Measurements from ENCODE around the gene KLK7.
"Not testable (repeated sequence)": the region's sequence is repeated elsewhere in the genome, so short reads cannot be mapped to it uniquely, and the experiment has no call there.

The KLK7 gene

DNA sequence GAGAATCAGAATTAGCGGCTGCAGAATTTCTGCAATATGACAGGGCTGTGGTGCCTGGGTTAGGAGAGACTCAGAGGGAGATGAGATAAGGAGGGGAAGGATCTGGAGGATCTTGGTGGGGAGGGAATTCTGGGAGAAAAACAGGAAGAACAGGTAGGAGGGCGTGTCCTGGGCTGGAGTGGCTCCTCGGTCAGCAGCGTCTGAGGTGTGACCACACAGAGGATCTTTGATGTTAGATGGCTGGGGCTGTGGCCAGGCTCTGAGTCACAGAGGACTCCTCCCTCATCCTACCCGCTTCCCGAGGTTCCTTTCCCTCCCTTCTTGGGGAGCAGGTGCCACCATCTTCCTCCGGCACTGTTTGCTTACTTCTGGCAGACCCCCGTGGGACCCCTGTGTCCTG is 8.0 kb downstream of the KLK7 start:
- DNase-seq (ENCODE audit: low read depth): no peak

DNA sequence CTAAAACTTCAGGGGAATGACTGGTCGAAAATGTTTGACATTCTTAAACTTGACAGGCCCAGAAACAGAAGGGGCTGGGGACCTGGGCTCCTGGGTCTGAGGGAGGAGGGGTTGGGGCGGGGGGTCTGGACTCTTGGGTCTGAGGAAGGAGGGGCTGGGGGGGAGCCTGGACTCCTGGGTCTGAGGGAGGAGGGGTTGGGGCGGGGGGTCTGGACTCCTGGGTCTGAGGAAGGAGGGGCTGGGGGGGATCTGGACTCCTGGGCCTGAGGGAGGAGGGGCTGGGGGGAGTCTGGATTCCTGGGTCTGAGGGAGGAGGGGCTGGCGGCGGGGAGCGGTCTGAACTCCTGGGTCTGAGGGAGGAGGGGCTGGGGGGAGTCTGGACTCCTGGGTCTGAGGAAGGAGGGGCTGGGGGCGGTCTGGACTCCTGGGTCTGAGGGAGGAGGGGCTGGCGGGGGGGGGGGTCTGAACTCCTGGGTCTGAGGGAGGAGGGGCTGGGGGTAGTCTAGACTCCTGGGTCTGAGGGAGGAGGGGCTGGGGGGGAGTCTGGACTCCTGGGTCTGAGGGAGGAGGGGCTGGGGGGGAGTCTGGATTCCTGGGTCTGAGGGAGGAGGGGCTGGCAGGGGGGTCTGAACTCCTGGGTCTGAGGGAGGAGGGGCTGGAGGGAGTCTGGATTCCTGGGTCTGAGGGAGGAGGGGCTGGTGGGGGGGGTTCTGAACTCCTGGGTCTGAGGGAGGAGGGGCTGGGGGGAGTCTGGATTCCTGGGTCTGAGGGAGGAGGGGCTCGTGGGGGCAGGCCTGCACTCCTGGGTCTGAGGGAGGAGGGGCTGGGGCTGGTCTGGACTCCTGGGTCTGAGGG is 8.8 kb downstream of the KLK7 start:
- DNase-seq (ENCODE audit: low read depth): no peak

DNA sequence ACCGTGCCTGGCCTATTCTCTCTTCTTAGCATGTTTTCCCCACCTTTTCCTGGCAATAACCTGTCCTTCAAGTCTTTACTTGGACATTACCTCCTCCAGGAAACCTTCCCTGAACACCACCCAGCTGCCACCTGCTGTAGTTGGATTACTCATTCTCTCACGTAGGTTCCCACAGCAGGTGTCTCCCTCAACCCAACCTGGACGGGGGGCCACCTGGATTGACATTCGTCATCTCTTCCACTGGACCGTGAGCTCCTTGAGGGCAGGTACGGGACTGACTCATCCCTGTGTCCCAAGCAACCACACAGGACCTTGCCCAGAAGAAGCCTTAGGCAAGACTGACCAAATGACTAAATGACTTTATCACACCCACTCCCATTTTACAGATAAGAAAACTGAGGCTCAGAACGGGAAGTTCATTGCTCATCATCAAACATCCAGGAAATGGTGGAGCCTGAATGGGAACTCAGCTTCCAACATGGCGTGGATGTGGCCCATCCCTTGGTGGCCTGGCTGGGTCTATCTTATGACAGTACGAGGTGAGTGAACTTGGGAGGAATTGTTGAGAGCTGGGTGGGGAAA is 10.8 kb downstream of the KLK7 start:
- DNase-seq (ENCODE audit: low read depth): no peak

DNA sequence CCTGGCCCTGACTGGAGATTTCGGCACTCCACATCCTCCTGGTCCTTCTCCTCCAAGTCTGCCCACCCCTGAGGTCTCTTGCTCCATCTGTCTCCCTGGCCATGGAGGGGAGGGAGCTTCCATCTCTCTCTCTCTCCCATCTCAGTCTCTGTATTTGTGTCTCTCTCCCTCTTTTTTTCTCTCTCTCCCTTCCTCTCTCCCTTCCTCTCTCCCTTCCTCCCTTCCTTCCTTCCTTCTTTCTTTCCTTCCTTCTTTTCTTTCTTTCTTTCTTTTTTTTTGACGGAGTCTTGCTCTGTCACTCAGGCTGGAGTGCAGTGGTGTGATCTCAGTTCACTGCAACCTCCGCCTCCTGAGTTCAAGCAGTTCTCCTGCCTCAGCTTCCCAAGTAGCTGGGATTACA is 13.9 kb downstream of the KLK7 start:
- not testable (repeated sequence) for DNase-seq (ENCODE audit: low read depth)

DNA sequence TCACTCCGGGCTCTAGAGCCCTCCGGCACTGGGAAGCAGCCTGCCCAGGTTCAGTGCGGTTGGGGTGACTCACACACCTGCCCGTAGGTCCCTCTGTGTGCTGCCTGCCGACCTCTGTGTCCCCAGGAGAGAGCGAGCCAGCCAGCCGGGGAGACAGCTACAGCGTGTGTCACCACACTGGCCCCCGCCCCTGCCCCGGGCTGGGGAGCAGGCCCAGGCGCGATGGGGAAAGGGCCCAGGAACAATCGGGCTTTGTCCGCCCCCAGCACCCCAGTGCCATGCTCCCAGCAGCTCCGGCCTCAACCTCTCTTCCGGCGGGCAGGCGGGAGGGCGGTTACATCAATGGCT is 14.3 kb downstream of the KLK7 start, which contains the start of gene KLK6:
Gene KLK6 (minus strand): TSS at position 179 of the 348 bp plus-strand sequence. CDS start 1,487 bp downstream, outside the sequence.
- DNase-seq (ENCODE audit: low read depth): no peak

DNA sequence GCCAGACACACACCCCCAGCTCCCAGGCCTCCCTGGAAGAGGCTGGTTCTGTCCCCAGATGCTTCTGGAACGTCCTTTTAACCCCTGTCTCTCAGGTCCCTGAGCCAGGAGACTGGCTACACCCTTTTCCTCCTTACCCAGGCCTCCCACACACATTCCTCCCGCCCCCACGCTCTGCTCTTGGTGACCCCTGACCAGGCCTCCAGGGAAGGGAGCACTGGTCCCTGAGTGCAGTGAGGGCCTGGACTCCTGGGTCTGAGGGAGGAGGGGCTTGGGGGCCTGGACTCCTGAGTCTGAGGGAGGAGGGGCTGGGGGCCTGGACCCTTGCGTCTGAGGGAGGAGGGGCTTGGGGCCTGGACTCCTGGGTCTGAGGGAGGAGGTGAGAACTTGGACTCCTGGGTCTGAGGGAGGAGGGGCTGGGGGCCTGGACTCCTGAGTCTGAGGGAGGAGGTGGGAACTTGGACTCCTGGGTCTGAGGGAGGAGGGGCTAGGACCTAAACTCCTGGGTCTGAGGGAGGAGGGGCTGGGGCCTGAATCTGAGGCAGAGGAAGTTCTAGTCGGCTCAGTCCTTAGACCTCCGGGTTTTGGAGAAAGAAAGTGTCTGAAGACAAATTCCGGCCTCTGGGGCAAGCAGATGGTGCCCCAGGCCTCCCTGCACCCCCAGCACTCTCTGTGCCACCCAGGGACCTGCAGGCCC is 14.9 kb downstream of the KLK7 start:
- DNase-seq (ENCODE audit: low read depth): no peak

DNA sequence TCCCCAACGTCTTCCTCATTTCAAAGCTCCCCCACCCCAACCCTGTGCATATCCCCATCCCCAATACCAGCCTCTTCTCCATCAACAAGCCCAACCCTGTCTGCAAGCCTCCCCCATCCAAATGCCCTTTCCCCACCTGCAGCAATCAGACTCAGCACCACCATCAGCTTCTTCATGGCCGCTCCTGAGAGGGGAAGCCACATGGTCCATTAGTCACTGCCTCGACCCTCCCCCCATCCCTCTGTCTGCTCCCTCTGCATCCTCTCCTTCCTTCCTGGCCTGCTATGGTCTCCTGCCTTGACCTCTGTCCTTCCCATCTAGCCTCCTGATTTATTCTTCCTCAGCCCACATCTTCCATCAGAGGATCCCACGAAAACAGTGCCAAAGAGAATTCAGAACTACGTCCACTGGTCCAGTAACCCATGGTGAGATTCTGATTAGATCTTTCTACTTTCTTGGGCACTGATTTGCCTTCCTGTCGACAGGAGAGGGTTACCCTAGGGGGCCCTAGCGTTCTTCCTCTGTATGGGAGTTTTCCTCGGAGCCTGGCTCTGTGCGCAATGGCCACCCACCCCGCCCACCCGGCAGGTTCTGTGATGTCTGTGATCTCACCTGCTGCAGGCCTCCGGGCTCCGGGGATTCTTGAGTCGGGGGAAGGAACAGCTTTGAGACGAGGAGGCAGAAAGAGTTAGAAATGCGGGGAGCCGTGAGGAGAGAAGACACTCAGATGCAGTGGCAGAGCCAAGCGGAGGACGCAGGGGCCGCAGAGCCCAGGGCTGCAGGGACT is 15.6 kb downstream of the KLK7 start:
- no peak for DNase-seq (ENCODE audit: low read depth)

DNA sequence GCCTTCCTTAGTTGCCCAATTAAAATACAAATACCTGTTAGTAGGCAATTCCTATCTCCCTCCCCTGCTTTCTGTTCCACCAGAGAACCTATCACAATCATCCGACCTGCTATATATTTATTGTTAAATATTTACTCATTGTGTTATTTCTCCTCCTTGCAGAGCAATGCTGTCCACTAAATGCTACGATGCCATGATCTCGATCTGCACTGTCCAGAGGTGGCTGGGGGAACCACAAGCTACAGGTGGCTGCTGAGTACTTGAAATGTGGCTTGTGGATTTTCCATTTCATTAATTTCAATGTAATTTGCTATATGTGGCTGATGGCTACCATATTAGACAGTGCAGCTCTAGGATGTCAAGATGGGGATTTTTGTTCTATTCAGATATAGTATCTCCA is 19.5 kb downstream of the KLK7 start:
- no peak for DNase-seq (ENCODE audit: low read depth)

DNA sequence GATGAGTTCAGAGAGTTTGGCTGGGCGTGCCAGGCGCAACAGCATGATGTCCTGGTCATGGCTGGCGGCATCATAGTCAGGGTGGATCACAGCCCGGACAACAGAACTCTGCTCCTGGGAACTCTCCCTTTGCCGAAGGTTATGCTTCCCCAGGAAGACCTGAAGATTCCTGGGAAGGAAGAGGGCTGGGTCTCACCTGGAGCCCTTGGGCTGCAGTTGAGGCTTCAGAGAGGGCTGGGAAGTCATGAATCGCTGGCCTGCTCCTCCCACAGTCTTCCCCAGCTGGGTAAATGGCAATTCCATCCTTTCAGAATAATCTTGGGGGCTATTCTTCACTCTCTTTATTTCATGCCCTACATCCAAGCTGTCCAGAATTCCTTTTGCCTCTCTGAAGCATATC is 20.3 kb downstream of the KLK7 start:
- DNase-seq (ENCODE audit: low read depth): no peak

DNA sequence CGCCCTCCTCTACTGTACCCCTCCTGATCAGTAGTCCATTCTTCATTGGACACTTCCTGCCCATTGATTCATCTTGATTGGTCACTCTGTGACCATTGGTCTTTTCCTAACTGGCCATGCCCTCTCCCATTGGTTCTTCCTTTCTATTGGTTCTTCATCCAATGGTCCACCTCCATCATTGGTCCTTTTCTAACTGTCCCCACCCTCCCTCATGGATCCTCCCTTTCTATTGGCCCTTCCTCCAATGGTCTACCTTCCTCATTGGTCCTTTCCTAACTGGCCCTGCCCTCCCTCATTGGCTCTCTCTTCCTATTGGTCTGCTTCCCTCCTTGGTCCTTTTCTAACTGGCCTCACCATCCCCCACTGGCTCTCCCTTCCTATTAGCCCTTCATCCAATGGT is 21.5 kb downstream of the KLK7 start:
- no peak for DNase-seq (ENCODE audit: low read depth)

DNA sequence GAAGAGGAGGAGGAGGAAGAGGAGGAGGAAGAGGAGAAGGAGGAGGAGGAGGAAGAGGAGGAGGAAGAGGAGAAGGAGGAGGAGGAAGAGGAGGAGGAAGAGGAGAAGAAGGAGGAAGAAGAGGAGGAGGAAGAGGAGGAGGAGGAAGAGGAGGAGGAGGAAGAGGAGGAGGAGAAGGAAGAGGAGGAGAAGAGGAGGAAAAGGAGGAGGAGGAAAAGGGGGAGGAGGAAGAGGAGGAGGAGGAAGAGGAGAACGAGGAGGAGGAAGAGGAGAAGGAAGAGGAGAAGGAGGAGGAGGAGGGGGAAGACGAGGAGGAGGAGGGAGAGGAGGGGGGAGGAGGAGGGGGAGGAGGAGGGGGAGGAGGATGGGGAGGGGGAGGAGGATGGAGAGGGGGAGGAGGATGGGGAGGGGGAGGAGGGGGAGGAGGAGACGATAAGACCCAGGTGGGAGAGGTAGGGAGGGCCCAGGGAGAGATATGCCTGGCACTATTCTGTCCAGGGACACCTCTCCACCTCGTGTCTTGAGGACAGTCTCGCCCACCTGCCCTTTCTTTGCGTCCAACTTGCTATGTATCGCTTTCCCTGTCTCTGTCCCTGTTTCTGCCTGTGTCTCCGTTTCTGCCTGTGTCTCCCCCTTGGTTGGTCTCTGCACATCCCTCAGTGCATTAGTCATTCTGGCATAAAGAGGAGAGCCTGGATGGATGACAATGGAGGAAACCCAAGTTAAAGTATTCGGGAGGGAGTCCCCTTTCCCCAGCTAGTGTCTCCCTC is 23.8 kb downstream of the KLK7 start:
- no peak for DNase-seq (ENCODE audit: low read depth)

DNA sequence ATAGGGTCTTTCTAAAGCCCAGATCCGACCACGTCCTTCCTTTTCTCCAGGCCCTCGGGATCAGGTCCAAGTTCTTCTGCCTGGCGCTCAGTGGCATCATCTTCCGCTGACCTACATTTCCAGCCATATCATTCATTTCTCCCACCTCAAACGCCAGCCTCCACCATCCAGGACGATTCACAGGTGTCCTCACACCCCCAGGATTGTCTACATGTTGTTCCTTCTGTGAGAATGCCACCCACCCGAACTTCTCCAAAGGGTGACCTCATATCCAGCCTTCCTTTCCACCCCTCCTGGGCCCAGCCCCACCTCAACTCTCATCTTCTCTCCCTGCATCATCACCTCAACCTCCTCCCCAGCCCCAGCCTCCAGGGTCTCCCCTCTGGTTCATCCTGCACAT is 26.1 kb downstream of the KLK7 start:
- no peak for DNase-seq (ENCODE audit: low read depth)

DNA sequence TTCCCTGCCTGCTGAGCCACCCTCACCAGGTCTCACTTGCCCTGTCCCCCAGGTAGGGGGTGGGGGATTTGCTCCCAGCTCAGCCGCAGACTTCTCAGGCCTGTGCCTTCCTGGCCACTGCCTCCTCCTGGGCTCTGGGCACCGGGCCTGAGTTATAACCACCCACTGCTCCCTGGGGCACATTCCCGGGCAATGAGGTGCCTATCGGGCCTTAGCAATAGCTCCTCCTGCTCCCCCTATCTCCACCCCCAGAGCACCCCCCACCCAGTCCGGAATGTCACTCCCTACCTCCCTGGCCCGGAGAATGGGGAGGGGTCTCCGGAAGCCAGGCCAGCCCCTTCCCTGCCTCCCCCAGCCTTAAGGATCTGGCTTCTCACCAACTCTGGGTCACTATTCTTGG is 30.8 kb downstream of the KLK7 start, which contains the start of gene KLK5:
Gene KLK5 (minus strand): TSS at position 129 of the 400 bp plus-strand sequence. CDS start 381 bp downstream, outside the sequence.
- DNase-seq (ENCODE audit: low read depth): no peak

DNA sequence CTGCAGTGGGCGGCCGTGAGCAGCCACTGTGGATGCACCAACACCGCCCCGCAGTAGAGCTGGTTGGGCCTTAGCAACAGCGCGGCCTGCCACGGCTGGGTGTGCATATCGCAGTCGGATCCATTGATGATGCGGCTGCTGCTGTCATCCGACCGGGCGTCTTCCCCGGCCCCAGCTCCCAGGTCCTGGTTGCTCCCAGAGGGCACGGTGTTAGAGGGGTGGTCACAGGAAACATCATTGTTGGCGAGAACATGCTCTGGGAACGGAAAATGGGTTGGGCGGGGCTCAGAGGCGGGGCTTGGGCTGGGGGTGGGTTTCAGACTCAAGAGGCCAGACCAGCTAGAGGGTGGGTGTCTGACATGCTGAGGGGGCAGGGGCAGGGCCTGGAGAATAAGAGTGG is 33.9 kb downstream of the KLK7 start:
- no peak for DNase-seq (ENCODE audit: low read depth)

DNA sequence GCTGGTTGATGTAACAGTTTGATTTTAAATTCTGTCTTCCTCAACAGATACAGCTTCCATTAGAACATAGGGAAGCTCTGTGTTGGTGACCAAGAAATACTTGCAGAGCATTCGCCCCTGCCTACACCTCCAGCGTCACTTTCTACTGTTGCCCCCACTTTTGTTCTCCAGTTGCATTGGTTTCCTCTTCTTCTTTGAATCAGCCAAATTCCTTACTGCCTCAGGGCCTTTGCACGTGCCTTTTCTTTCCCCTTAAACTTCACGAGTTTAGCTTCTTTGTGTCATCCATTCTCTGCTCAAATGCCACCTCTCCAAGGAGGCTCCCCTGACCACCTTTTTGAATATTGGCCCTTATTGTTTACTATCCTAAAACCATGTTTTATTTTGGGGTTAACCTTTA is 36.6 kb downstream of the KLK7 start:
- no peak for DNase-seq (ENCODE audit: low read depth)

DNA sequence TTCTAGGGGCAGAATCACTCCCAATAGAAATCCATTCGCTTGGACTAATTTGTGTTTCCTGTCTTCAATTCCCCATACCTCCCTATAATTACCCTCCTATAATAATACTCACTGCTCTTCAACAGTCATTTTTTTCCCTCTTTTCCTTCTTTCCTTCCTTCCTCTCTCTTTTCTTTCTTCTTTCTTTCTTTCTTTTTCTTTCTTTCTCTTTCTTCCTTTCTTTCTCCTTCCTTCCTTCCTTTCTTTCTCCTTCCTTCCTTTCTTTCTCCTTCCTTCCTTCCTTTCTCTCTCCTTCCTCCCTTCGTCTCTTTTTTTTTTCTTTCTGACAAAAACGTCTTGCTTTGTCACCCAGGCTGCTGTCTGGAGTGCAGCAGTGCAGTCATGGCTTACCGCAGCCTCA is 38.9 kb downstream of the KLK7 start:
- no peak for DNase-seq (ENCODE audit: low read depth)

DNA sequence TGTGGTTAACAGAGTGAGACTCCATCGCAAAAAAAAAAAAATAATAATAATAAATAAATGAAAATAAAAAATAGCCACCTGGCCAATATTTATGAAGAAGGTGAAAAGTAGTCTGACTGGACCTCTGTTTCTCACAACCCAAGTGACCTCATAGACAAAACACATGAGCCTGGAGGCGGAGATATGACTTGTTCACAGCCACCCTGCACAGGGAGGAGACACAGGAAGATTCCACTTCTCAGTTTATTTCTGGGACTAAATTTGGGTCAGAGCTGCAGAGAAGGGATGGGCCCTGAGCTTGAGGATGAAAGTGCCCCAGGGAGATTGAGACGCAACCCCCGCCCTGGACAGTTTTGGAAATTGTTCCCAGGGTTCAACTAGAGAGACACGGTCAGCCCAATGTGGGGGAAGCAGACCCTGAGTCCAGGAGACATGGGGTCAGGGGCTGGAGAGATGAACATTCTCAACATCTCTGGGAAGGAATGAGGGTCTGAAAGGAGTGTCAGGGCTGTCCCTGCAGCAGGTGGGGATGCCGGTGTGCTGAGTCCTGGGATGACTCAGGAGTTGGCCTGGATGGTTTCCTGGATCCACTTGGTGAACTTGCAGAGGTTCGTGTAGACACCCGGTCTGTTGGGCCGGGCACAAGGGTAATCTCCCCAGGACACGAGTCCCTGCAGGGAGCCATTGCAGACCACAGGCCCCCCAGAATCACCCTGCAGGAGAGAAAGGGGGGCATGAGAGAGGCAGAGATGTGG is 40.5 kb downstream of the KLK7 start:
- no peak for DNase-seq (ENCODE audit: low read depth)

DNA sequence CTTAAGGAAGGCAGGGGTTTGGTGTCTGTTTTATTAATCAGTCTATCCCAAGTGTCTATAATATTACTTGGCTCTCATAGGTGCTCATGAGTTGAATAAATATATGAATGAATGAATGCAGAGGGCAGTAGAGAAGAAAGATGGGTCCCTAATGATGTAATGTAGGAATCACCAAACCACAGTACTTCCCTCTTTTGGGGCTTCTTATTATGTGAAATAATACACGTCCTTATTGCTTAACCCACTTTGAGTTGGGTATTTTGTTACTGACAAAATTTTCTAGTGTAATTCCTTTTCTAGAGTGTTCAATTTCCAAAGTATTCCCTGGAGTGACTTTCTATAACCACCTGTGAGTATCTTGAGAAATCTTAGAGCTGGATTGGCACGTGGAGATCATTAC is 44.1 kb downstream of the KLK7 start:
- DNase-seq (ENCODE audit: low read depth): no peak

DNA sequence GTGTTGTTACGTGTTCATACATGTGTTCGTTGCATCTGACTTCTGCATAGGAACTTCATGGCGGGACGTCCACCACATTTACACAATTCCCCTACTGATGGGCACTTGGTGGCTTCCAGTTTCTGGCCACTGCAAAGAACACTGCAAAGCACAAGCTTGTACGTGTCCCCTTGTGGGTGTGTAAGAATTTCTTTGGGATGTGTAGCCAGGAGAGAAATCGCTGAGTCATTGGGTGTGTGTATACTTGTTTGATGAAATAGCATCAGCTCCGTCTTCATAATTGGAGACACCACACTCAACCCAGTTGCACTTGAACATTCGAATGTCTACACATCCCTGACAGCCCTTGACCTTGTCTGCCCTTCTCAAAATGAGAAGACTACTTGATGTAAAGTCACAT is 50.1 kb downstream of the KLK7 start:
- no peak for DNase-seq (ENCODE audit: low read depth)

DNA sequence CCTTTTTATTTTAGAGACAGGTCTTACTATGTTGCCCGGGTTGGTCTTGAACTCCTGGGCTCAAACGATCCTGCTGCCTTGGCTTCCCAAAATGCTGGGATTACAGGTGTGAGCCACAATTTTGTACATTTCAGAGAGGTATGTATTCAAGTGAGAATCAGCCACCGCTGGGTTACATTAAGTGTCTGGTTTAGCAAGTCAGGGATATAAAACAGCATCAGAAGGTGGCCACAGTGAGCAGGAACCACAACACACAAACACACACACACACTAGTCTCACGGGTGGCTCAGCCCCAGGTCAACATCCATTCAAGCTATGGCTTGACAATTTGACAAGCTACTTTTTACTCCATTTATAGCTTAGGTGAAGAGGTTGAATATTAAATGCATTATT is 51.0 kb downstream of the KLK7 start:
- DNase-seq (ENCODE audit: low read depth): no peak

All from activated T-cell treated with anti-CD3 and anti-CD28 coated beads for 48 hours (primary cell).